ENCODE results near the gene NAP1L1.

Gene NAP1L1

DNA sequence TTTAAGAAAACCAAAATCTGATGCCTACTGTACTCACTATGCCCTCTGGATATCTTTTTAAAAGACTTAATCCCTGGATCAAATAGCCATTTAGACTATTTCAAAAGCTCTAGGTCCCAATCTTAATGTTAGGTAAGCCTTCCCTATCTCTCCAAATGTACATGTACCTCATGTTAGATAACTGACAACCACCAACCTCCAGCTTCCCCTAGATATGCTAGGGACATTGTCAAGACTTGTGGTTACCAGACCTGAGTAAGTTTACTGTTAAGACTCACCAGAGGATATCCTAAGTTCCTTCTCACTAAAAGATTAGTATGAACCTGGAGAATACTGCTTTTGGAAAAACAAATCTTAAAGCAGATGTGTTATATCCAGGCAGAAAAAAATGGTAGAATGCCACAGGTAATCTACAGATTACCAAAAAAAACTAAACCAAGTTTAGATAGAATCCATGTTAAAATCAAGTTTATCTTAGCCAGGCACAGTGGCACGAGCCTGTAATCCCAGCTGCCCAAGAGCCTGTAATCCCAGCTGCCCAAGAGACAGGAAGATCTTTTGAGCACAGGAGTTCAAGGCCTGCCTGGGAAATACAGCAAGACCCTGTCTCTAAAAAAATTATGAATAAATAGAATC lies 9.7 kb downstream of the NAP1L1 start:
- H2AFZ ChIP-seq (ENCODE audit: low read depth, low read length) = no peak overlapping the region
- no peaks in the 10 kb centered on the region for H3K9me3 ChIP-seq (ENCODE audit: insufficient read depth, low read length, severe bottlenecking)
- H3K79me2 ChIP-seq (ENCODE audit: insufficient read depth, low read length) = peaks cover 100% of the 10 kb centered on the region
- peaks cover 97% of the 10 kb centered on the region for H4K20me1 ChIP-seq (ENCODE audit: insufficient read depth, low read length)
- H3K4me1 ChIP-seq (ENCODE audit: insufficient read depth, low read length) = peaks cover 21% of the 10 kb centered on the region; the same call in 1 of the 2 replicates
- no peaks in the 10 kb centered on the region for H3K27me3 ChIP-seq (ENCODE audit: insufficient read depth, low read length, poor library complexity)
- DNase-seq = no peak
- peak; percentile 59; the same call in 2 of the 3 replicates for ATAC-seq (ENCODE audit: insufficient read depth, low read depth)
- H3K9ac ChIP-seq (ENCODE audit: low read depth, low read length) = no peak overlapping the region
- H3K4me2 ChIP-seq (ENCODE audit: insufficient read depth, low read length) = peak overlapping the region; percentile 2; the same call in 1 of the 2 replicates
- no peak for TF ChIP-seq EZH2 (IDR thresholded peaks at IDR 0.05; ENCODE audit: borderline replicate concordance, low read depth, low read length, severe bottlenecking)
- TF ChIP-seq, protein P1, sequence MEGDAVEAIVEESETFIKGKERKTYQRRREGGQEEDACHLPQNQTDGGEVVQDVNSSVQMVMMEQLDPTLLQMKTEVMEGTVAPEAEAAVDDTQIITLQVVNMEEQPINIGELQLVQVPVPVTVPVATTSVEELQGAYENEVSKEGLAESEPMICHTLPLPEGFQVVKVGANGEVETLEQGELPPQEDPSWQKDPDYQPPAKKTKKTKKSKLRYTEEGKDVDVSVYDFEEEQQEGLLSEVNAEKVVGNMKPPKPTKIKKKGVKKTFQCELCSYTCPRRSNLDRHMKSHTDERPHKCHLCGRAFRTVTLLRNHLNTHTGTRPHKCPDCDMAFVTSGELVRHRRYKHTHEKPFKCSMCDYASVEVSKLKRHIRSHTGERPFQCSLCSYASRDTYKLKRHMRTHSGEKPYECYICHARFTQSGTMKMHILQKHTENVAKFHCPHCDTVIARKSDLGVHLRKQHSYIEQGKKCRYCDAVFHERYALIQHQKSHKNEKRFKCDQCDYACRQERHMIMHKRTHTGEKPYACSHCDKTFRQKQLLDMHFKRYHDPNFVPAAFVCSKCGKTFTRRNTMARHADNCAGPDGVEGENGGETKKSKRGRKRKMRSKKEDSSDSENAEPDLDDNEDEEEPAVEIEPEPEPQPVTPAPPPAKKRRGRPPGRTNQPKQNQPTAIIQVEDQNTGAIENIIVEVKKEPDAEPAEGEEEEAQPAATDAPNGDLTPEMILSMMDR (IDR thresholded peaks at IDR 0.05; ENCODE audit: borderline replicate concordance, extremely low read depth, low read length, poor library complexity, severe bottlenecking) = no peak
- H3K27ac ChIP-seq (ENCODE audit: low read length) = no peak overlapping the region
- H3K36me3 ChIP-seq (ENCODE audit: insufficient read depth, low read length) = peaks cover 53% of the 10 kb centered on the region
- H3K4me3 ChIP-seq (ENCODE audit: low read depth in 1 of 2, low read length in 2 of 2) = no peak overlapping the region

DNA sequence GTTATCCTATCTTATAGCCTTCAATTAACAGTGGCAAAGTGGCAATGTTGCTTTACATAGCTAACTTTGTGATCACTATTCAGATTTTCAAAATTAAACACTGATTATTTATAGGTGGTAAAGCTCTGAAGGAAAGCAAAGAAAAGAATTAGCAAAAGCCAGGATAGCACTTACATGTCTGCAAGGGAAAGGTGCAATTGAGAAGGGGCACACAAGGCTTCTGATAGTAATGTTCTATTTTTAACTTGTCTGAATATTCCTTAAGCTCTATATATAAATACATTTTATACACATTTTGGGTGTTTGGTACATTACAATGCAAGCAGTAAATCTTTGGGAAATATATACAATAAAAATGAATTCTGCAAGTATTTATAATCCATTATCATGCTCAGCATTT lies 10.9 kb downstream of the NAP1L1 start:
- Histone ChIP-seq H3K4me2 (ENCODE audit: insufficient read depth, low read length) (no peak overlapping the region), H3K79me2 (ENCODE audit: insufficient read depth, low read length) (peaks cover 100% of the 10 kb centered on the region), H3K27ac (ENCODE audit: low read length) (no peak overlapping the region), H4K20me1 (ENCODE audit: insufficient read depth, low read length) (peaks cover 95% of the 10 kb centered on the region), H3K9me3 (ENCODE audit: insufficient read depth, low read length, severe bottlenecking) (no peaks in the 10 kb centered on the region), H3K9ac (ENCODE audit: low read depth, low read length) (no peak overlapping the region), H2AFZ (ENCODE audit: low read depth, low read length) (no peak overlapping the region), H3K4me1 (ENCODE audit: insufficient read depth, low read length) (peaks cover 13% of the 10 kb centered on the region; the same call in 1 of the 2 replicates), H3K27me3 (ENCODE audit: insufficient read depth, low read length, poor library complexity) (no peaks in the 10 kb centered on the region), H3K36me3 (ENCODE audit: insufficient read depth, low read length) (peaks cover 56% of the 10 kb centered on the region), H3K4me3 (ENCODE audit: low read depth in 1 of 2, low read length in 2 of 2) (no peak overlapping the region)
- TF ChIP-seq, protein P1 (IDR thresholded peaks at IDR 0.05; ENCODE audit: borderline replicate concordance, extremely low read depth, low read length, poor library complexity, severe bottlenecking) = no peak
- no peak for TF ChIP-seq EZH2 (IDR thresholded peaks at IDR 0.05; ENCODE audit: borderline replicate concordance, low read depth, low read length, severe bottlenecking)
- no peak for ATAC-seq (ENCODE audit: insufficient read depth, low read depth)
- DNase-seq = no peak

DNA sequence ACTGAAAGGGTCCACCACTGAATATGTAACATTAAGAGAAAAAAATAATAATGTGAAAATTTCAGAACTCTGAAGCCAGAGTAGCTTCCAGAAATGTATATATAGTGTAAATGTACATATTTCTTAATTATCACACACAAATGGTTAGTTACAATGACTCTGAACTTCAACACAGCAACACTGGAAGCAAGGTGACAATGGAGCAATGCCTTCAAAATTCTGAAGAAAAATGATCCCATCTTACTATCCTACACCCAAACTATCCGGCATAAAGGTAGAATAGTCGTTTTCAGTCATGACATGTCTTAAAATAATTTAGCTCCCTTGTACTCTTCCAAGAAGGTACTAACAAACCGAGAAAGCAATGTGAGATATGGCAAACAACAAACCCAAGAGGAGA lies 11.9 kb downstream of the NAP1L1 start:
- Histone ChIP-seq H2AFZ (ENCODE audit: low read depth, low read length) (no peak overlapping the region), H4K20me1 (ENCODE audit: insufficient read depth, low read length) (peaks cover 88% of the 10 kb centered on the region), H3K9ac (ENCODE audit: low read depth, low read length) (no peak overlapping the region), H3K79me2 (ENCODE audit: insufficient read depth, low read length) (peaks cover 100% of the 10 kb centered on the region), H3K4me3 (ENCODE audit: low read depth in 1 of 2, low read length in 2 of 2) (no peak overlapping the region), H3K4me2 (ENCODE audit: insufficient read depth, low read length) (no peak overlapping the region), H3K27me3 (ENCODE audit: insufficient read depth, low read length, poor library complexity) (no peaks in the 10 kb centered on the region), H3K9me3 (ENCODE audit: insufficient read depth, low read length, severe bottlenecking) (no peaks in the 10 kb centered on the region), H3K4me1 (ENCODE audit: insufficient read depth, low read length) (peaks cover 7% of the 10 kb centered on the region; the same call in 1 of the 2 replicates), H3K27ac (ENCODE audit: low read length) (no peak overlapping the region), H3K36me3 (ENCODE audit: insufficient read depth, low read length) (peaks cover 66% of the 10 kb centered on the region)
- DNase-seq = no peak
- no peak for ATAC-seq (ENCODE audit: insufficient read depth, low read depth)
- TF ChIP-seq, protein P1 (IDR thresholded peaks at IDR 0.05; ENCODE audit: borderline replicate concordance, extremely low read depth, low read length, poor library complexity, severe bottlenecking) = no peak
- no peak for TF ChIP-seq EZH2 (IDR thresholded peaks at IDR 0.05; ENCODE audit: borderline replicate concordance, low read depth, low read length, severe bottlenecking)
